Measurements from ENCODE around the gene VSTM2A.

DNA sequence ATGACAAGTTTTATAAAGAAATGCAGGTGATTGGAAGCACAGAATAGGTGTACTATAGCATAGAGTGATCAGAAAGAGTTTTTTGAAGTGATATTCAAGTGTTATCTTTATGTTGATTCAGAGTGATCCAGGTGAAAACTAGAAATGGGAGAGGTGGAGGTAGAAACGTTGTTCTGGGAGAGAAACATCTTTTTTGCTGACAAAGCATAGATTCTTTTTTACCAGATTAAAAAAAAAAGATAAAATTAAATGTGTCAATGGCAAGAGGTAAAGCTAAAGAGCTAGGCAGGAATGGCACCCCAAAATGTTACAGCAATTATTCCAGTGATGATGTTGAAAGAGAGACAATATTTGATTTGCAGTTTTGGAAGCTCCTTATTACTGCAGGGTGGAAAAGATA lies 12.6 kb upstream of the VSTM2A start:
- TF ChIP-seq, protein P1, sequence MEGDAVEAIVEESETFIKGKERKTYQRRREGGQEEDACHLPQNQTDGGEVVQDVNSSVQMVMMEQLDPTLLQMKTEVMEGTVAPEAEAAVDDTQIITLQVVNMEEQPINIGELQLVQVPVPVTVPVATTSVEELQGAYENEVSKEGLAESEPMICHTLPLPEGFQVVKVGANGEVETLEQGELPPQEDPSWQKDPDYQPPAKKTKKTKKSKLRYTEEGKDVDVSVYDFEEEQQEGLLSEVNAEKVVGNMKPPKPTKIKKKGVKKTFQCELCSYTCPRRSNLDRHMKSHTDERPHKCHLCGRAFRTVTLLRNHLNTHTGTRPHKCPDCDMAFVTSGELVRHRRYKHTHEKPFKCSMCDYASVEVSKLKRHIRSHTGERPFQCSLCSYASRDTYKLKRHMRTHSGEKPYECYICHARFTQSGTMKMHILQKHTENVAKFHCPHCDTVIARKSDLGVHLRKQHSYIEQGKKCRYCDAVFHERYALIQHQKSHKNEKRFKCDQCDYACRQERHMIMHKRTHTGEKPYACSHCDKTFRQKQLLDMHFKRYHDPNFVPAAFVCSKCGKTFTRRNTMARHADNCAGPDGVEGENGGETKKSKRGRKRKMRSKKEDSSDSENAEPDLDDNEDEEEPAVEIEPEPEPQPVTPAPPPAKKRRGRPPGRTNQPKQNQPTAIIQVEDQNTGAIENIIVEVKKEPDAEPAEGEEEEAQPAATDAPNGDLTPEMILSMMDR (conservative IDR thresholded peaks at IDR 0.05; ENCODE audit: low read length), result no peak
- TF ChIP-seq EZH2phosphoT487 (IDR thresholded peaks at IDR 0.05; ENCODE audit: borderline replicate concordance), result no peak

All from Loucy (cell line).